Smooth muscle cell (in vitro differentiated cells): ENCODE measurements around the gene LRRTM1. TPM values are rescaled to one million over a fixed set of nuclear protein-coding genes. Genes with fewer than 3 reads are reported as not detected.

Source experiments
- DNase-seq: peaks from one replicate; lab custom pipeline; 2025; ENCODE audit not compliant: unreplicated experiment; lab: John Stamatoyannopoulos, UW
- H2AFZ ChIP-seq: fragments of 200-600 bp; sonication (generic); 2 replicates; pipeline ENCODE4 v1.6.0; 2016; ENCODE audit warnings: antibody characterized with exemption, low read depth, mild to moderate bottlenecking
- H3F3A ChIP-seq: fragments of 200-600 bp; sonication (generic); 2 replicates; pipeline ENCODE4 v1.6.0; 2017; ENCODE audit warnings: antibody characterized with exemption, low read depth
- H3K27ac ChIP-seq: fragments of 200-600 bp; sonication (generic); 2 replicates; pipeline ENCODE4 v1.5.1; 2016; ENCODE audit warnings: low read depth, mild to moderate bottlenecking
- H3K27me3 ChIP-seq: fragments of 200-600 bp; sonication (generic); 2 replicates; pipeline ENCODE4 v1.6.1; 2016; ENCODE audit warnings: low read depth, mild to moderate bottlenecking
- H3K36me3 ChIP-seq: fragments of 200-600 bp; sonication (generic); 2 replicates; pipeline ENCODE4 v1.5.1; 2016; ENCODE audit warnings: low read depth
- H3K4me1 ChIP-seq: fragments of 200-600 bp; sonication (generic); 2 replicates; pipeline ENCODE4 v1.5.1; 2016; ENCODE audit warnings: low read depth
- H3K4me2 ChIP-seq: fragments of 200-600 bp; sonication (generic); 2 replicates; pipeline ENCODE4 v1.6.0; 2016; ENCODE audit warnings: mild to moderate bottlenecking
- H3K4me3 ChIP-seq: fragments of 200-600 bp; sonication (generic); 2 replicates; pipeline ENCODE4 v1.5.1; 2016; ENCODE audit warnings: mild to moderate bottlenecking
- H3K79me2 ChIP-seq: fragments of 200-600 bp; sonication (generic); 2 replicates; pipeline ENCODE4 v1.6.0; 2016; ENCODE audit warnings: low read depth, mild to moderate bottlenecking
- H3K9ac ChIP-seq: fragments of 200-600 bp; sonication (generic); 2 replicates; pipeline ENCODE4 v1.6.0; 2016; ENCODE audit warnings: low read depth
- H3K9me3 ChIP-seq: fragments of 200-600 bp; sonication (generic); replicated peaks from 2 replicates; pipeline ENCODE4 v1.5.1; 2016; ENCODE audit warnings: low read depth
- H4K20me1 ChIP-seq: fragments of 200-600 bp; sonication (generic); 2 replicates; pipeline ENCODE4 v1.6.0; 2016; ENCODE audit warnings: low read depth
- WGBS: methylation state at CpG from one replicate; pipeline ENCODE4 v1.1.7; 2016; ENCODE audit warnings: low lambda C conversion rate; 5-methylcytosine and 5-hydroxymethylcytosine counted together
- polyA plus RNA-seq: library from polyadenylated mRNA; unstranded; fragments of >200 nt; fragmentation: Nextera tagmentation; extraction: Ambion mirVana; gene quantifications from 2 replicates; pipeline ENCODE4 v1.2.1, GENCODE V29; 2016
- total RNA-seq: library from RNA; depleted of rRNA; stranded (reverse); fragments of >200 nt; gene quantifications from 2 replicates; pipeline ENCODE4 v1.2.3, GENCODE V29; 2014
- TF ChIP-seq, protein P1 (sequence below): fragments of 200-600 bp; sonication (generic); IDR thresholded peaks from 2 replicates; pipeline ENCODE4 v1.5.1; 2017; ENCODE audit warnings: borderline replicate concordance, mild to moderate bottlenecking, antibody characterized with exemption; ENCODE audit not compliant: insufficient read depth, poor library complexity, severe bottlenecking

LRRTM1 gene
- total and polyA plus RNA-seq, 2 experiments from 2014 or later, result 7.4 to 17.7 TPM

- H3K9me3 ChIP-seq, result no peaks in the 10 kb centered on the region
- H3K4me3 ChIP-seq, result no peak overlapping the region
- H4K20me1 ChIP-seq, result no peaks in the 10 kb centered on the region
- no peak overlapping the region for H3K27ac ChIP-seq
- H3K4me2 ChIP-seq, result peak overlapping the region; percentile 29
- peaks cover 32% of the 10 kb centered on the region for H3K4me1 ChIP-seq
- WGBS, result 63% methylated on average over 1 of the region's 1 CpG
- H3F3A ChIP-seq, result no peaks in the 10 kb centered on the region
- no peak for DNase-seq
- TF ChIP-seq, protein P1, sequence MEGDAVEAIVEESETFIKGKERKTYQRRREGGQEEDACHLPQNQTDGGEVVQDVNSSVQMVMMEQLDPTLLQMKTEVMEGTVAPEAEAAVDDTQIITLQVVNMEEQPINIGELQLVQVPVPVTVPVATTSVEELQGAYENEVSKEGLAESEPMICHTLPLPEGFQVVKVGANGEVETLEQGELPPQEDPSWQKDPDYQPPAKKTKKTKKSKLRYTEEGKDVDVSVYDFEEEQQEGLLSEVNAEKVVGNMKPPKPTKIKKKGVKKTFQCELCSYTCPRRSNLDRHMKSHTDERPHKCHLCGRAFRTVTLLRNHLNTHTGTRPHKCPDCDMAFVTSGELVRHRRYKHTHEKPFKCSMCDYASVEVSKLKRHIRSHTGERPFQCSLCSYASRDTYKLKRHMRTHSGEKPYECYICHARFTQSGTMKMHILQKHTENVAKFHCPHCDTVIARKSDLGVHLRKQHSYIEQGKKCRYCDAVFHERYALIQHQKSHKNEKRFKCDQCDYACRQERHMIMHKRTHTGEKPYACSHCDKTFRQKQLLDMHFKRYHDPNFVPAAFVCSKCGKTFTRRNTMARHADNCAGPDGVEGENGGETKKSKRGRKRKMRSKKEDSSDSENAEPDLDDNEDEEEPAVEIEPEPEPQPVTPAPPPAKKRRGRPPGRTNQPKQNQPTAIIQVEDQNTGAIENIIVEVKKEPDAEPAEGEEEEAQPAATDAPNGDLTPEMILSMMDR, result no peak
- H3K9ac ChIP-seq, result no peak overlapping the region
- no peaks in the 10 kb centered on the region for H3K79me2 ChIP-seq
- no peaks in the 10 kb centered on the region for H3K36me3 ChIP-seq
- no peak overlapping the region for H2AFZ ChIP-seq
- H3K27me3 ChIP-seq, result peaks cover 46% of the 10 kb centered on the region
These were observed 19.1 kb upstream of the LRRTM1 start for GRCh38 chr2:80323610-80324009.

- no peaks in the 10 kb centered on the region for H3F3A ChIP-seq
- 60% methylated on average over 14 of the region's 14 CpGs for WGBS
These were observed 18.4 kb upstream of the LRRTM1 start for GRCh38 chr2:80322958-80323357.

GRCh38 chr2:80322311-80322920 lies 17.9 kb upstream of the LRRTM1 start:
- Histone ChIP-seq H2AFZ (peak overlapping the region; percentile 41), H3K27ac (no peak overlapping the region), H3K4me1 (peaks cover 32% of the 10 kb centered on the region), H3K79me2 (no peaks in the 10 kb centered on the region), H3K9me3 (no peaks in the 10 kb centered on the region), H3K9ac (no peak overlapping the region), H3K27me3 (peaks cover 46% of the 10 kb centered on the region), H3K4me3 (peak overlapping the region; percentile 35), H3F3A (no peaks in the 10 kb centered on the region), H3K36me3 (no peaks in the 10 kb centered on the region), H4K20me1 (no peaks in the 10 kb centered on the region), H3K4me2 (peak overlapping the region; percentile 78)
- no peak for DNase-seq
- WGBS, result 24% methylated on average over 41 of the region's 42 CpGs
- TF ChIP-seq, protein P1, result no peak

More at GRCh38 chr2:80322958-80323357, 18.4 kb upstream of the LRRTM1 start:
- no peak overlapping the region for H3K4me3 ChIP-seq
- H3K9me3 ChIP-seq, result no peaks in the 10 kb centered on the region
- no peaks in the 10 kb centered on the region for H3K36me3 ChIP-seq
- no peak overlapping the region for H3K27ac ChIP-seq
- H3K79me2 ChIP-seq, result no peaks in the 10 kb centered on the region
- H3K4me2 ChIP-seq, result peak overlapping the region; percentile 78
- peaks cover 46% of the 10 kb centered on the region for H3K27me3 ChIP-seq
- H3K4me1 ChIP-seq, result peaks cover 32% of the 10 kb centered on the region
- no peak for DNase-seq
- TF ChIP-seq, protein P1, result no peak
- H4K20me1 ChIP-seq, result no peaks in the 10 kb centered on the region
- no peak overlapping the region for H3K9ac ChIP-seq
- no peak overlapping the region for H2AFZ ChIP-seq

- no peak for DNase-seq
- Histone ChIP-seq H3K36me3 (no peaks in the 10 kb centered on the region), H3K4me1 (no peaks in the 10 kb centered on the region), H3K4me3 (no peak overlapping the region), H2AFZ (no peak overlapping the region), H3K4me2 (no peak overlapping the region), H3K79me2 (no peaks in the 10 kb centered on the region), H3K27ac (no peak overlapping the region), H3K27me3 (peaks cover 11% of the 10 kb centered on the region), H3K9ac (no peak overlapping the region), H3F3A (no peaks in the 10 kb centered on the region), H4K20me1 (no peaks in the 10 kb centered on the region), H3K9me3 (no peaks in the 10 kb centered on the region)
- TF ChIP-seq, protein P1, result no peak
- 95% methylated on average over 5 of the region's 5 CpGs for WGBS
These were observed 7.8 kb upstream of the LRRTM1 start for GRCh38 chr2:80312282-80312839.
